GDM1 (cell line): Measurements from ENCODE around the gene COQ9.

ENCODE experiments used
- DNase-seq: peaks from one replicate; lab custom pipeline; 2025; lab: John Stamatoyannopoulos, UW

The COQ9 gene

GRCh38 chr16:57473176-57473840 is 26.0 kb downstream of the COQ9 start:
- no peak for DNase-seq

- DNase-seq, result no peak
Observed at GRCh38 chr16:57473906-57474305, 26.6 kb downstream of the COQ9 start.

GRCh38 chr16:57474671-57475661 is 27.7 kb downstream of the COQ9 start:
- no peak for DNase-seq

- peak; percentile 84 for DNase-seq
Observed at GRCh38 chr16:57475711-57476339, 28.5 kb downstream of the COQ9 start.

GRCh38 chr16:57476546-57477410 is 29.5 kb downstream of the COQ9 start:
- no peak for DNase-seq

GRCh38 chr16:57477531-57478202 is 30.4 kb downstream of the COQ9 start:
- DNase-seq, result no peak

- no peak for DNase-seq
Observed at GRCh38 chr16:57478396-57479204, 31.3 kb downstream of the COQ9 start.

GRCh38 chr16:57479205-57479975 is 32.1 kb downstream of the COQ9 start:
- DNase-seq, result no peak

GRCh38 chr16:57479976-57480753 is 32.9 kb downstream of the COQ9 start:
- no peak for DNase-seq

- no peak for DNase-seq
Observed at GRCh38 chr16:57480754-57481230, 33.5 kb downstream of the COQ9 start.

GRCh38 chr16:57481421-57481820 is 34.1 kb downstream of the COQ9 start:
- DNase-seq, result no peak

GRCh38 chr16:57482845-57483545 is 35.7 kb downstream of the COQ9 start:
- DNase-seq, result no peak

GRCh38 chr16:57483725-57484514 is 36.6 kb downstream of the COQ9 start:
- DNase-seq, result no peak

GRCh38 chr16:57484515-57485005 is 37.3 kb downstream of the COQ9 start:
- DNase-seq, result no peak

GRCh38 chr16:57485091-57485915 is 38.0 kb downstream of the COQ9 start:
- no peak for DNase-seq
